Ectodermal cell (in vitro differentiated cells): ENCODE data around the gene SIX5.

Experiments
- H3K27ac ChIP-seq: 2 replicates; pipeline ENCODE4 v1.7.0; 2013; ENCODE audit warnings: mild to moderate bottlenecking, low read depth, low read length; ENCODE audit not compliant: insufficient read depth, poor library complexity, severe bottlenecking
- H3K27me3 ChIP-seq: 2 replicates; pipeline ENCODE4 v1.7.0; 2013; ENCODE audit warnings: mild to moderate bottlenecking, low read length; ENCODE audit not compliant: insufficient read depth, control insufficient read depth, poor library complexity, severe bottlenecking
- H3K36me3 ChIP-seq: one replicate; pipeline ENCODE4 v1.7.0; 2013; ENCODE audit warnings: low read length; ENCODE audit not compliant: control insufficient read depth, insufficient read depth
- H3K4me1 ChIP-seq: one replicate; pipeline ENCODE4 v1.7.0; 2013; ENCODE audit warnings: low read length; ENCODE audit not compliant: control insufficient read depth, insufficient read depth
- H3K4me3 ChIP-seq: 2 replicates; pipeline ENCODE4 v1.7.0; 2013; ENCODE audit warnings: low read depth, low read length, control low read depth; ENCODE audit not compliant: insufficient read depth
- H3K9me3 ChIP-seq: 2 replicates; pipeline ENCODE4 v1.7.0; 2013; ENCODE audit warnings: mild to moderate bottlenecking, low read length, moderate library complexity; ENCODE audit not compliant: control insufficient read depth
- WGBS, 2 experiments: methylation state at CpG; one replicate each; pipeline ENCODE4 v1.1.7; 2013; ENCODE audit warnings: missing lambda C conversion rate in 2 of 2; 5-methylcytosine and 5-hydroxymethylcytosine counted together

The SIX5 gene

GRCh38 chr19:45774765-45775164 is 5.7 kb upstream of the SIX5 start:
- 84 to 88% methylated on average over 9 of the region's 9 CpGs for WGBS, 2 experiments
- no peaks in the 10 kb centered on the region for H3K9me3 ChIP-seq
- no peaks in the 10 kb centered on the region for H3K27me3 ChIP-seq
- no peak overlapping the region for H3K27ac ChIP-seq
- peaks cover 8% of the 10 kb centered on the region for H3K36me3 ChIP-seq
- no peak overlapping the region for H3K4me3 ChIP-seq
- peaks cover 2% of the 10 kb centered on the region for H3K4me1 ChIP-seq

GRCh38 chr19:45773384-45773783 is 4.3 kb upstream of the SIX5 start:
- H3K36me3 ChIP-seq, result peaks cover 8% of the 10 kb centered on the region

GRCh38 chr19:45772912-45773311 is 3.9 kb upstream of the SIX5 start:
- H3K4me1 ChIP-seq, result no peaks in the 10 kb centered on the region
- H3K4me3 ChIP-seq, result no peak overlapping the region
- H3K9me3 ChIP-seq, result no peaks in the 10 kb centered on the region
- 97 to 98% methylated on average over 3 of the region's 3 CpGs for WGBS, 2 experiments
- no peaks in the 10 kb centered on the region for H3K27me3 ChIP-seq
- no peak overlapping the region for H3K27ac ChIP-seq
- peaks cover 8% of the 10 kb centered on the region for H3K36me3 ChIP-seq

More at GRCh38 chr19:45773384-45773783, 4.3 kb upstream of the SIX5 start:
- no peak overlapping the region for H3K4me3 ChIP-seq
- no peaks in the 10 kb centered on the region for H3K4me1 ChIP-seq
- no peak overlapping the region for H3K27ac ChIP-seq
- WGBS, 2 experiments, result 95 to 100% methylated on average over 2 of the region's 2 CpGs
- no peaks in the 10 kb centered on the region for H3K9me3 ChIP-seq
- H3K27me3 ChIP-seq, result no peaks in the 10 kb centered on the region

GRCh38 chr19:45772130-45772840 is 3.2 kb upstream of the SIX5 start:
- WGBS, 2 experiments, result 89% methylated on average over 14 of the region's 14 CpGs
- Histone ChIP-seq H3K9me3 (no peaks in the 10 kb centered on the region), H3K27me3 (no peaks in the 10 kb centered on the region), H3K27ac (no peak overlapping the region), H3K4me3 (no peak overlapping the region), H3K4me1 (no peaks in the 10 kb centered on the region), H3K36me3 (peaks cover 2% of the 10 kb centered on the region)

GRCh38 chr19:45771311-45771933 is 2.4 kb upstream of the SIX5 start:
- H3K9me3 ChIP-seq, result no peaks in the 10 kb centered on the region
- no peak overlapping the region for H3K27ac ChIP-seq
- no peaks in the 10 kb centered on the region for H3K36me3 ChIP-seq
- no peaks in the 10 kb centered on the region for H3K27me3 ChIP-seq
- peak overlapping the region; percentile 89 for H3K4me3 ChIP-seq
- H3K4me1 ChIP-seq, result peaks cover 7% of the 10 kb centered on the region
- WGBS, 2 experiments, result 87 to 88% methylated on average over 46 of the region's 46 CpGs

- H3K9me3 ChIP-seq, result no peaks in the 10 kb centered on the region
- H3K36me3 ChIP-seq, result no peaks in the 10 kb centered on the region
- peak overlapping the region; percentile 94 for H3K27ac ChIP-seq
- no peaks in the 10 kb centered on the region for H3K27me3 ChIP-seq
- 1% methylated on average over 79 of the region's 79 CpGs for WGBS, 2 experiments
- H3K4me1 ChIP-seq, result peaks cover 16% of the 10 kb centered on the region
- H3K4me3 ChIP-seq, result peak overlapping the region; percentile 89
Observed at GRCh38 chr19:45770192-45771101, 1.4 kb upstream of the SIX5 start.

- Histone ChIP-seq H3K4me3 (peak overlapping the region; percentile 89), H3K4me1 (peaks cover 23% of the 10 kb centered on the region), H3K36me3 (no peaks in the 10 kb centered on the region), H3K27me3 (no peaks in the 10 kb centered on the region), H3K27ac (peak overlapping the region; percentile 94), H3K9me3 (no peaks in the 10 kb centered on the region)
- 1% methylated on average over 28 of the region's 28 CpGs for WGBS, 2 experiments
Observed at GRCh38 chr19:45769821-45770191, 754 bp upstream of the SIX5 start.

- no peaks in the 10 kb centered on the region for H3K27me3 ChIP-seq
- peak overlapping the region; percentile 92 for H3K4me3 ChIP-seq
- H3K9me3 ChIP-seq, result no peaks in the 10 kb centered on the region
- H3K27ac ChIP-seq, result peak overlapping the region; percentile 91
- WGBS, 2 experiments, result 0% methylated on average over 33 of the region's 33 CpGs
- H3K4me1 ChIP-seq, result peaks cover 32% of the 10 kb centered on the region
- no peaks in the 10 kb centered on the region for H3K36me3 ChIP-seq
Observed at GRCh38 chr19:45768655-45768983, 433 bp downstream of the SIX5 start.

- no peaks in the 10 kb centered on the region for H3K9me3 ChIP-seq
- H3K27me3 ChIP-seq, result no peaks in the 10 kb centered on the region
- WGBS, 2 experiments, result 0% methylated on average over 102 of the region's 102 CpGs
Observed at GRCh38 chr19:45767881-45768654, 984 bp downstream of the SIX5 start.

More at GRCh38 chr19:45767881-45768654, 984 bp downstream of the SIX5 start:
- Histone ChIP-seq H3K4me1 (peaks cover 32% of the 10 kb centered on the region), H3K36me3 (no peaks in the 10 kb centered on the region), H3K27ac (peak overlapping the region; percentile 91), H3K4me3 (peak overlapping the region; percentile 92)
